ENCODE results near the gene TRIM24. TPM values are rescaled to one million over a fixed set of nuclear protein-coding genes. Genes with fewer than 3 reads are reported as not detected.

The TRIM24 gene
- total RNA-seq, 2 experiments from 2014 or later: 14.1 to 16.0 TPM

GRCh38 chr7:138510003-138510402 lies 49.9 kb downstream of the TRIM24 start:
- H3K9me3 ChIP-seq (ENCODE audit: control insufficient read depth in 1 of 2, insufficient read depth in 1 of 2, low read length in 2 of 2): peaks cover 0 to 8% of the 10 kb centered on the region in 2 experiments
- intact Hi-C loops (cut with DNase I, micrococcal nuclease): no loop called here
- Mint-ChIP-seq H3K4me1 (ENCODE audit: low read depth) (peaks cover 40% of the 10 kb centered on the region), H3K4me3 (no peak overlapping the region), H3K9me3 (peaks cover 6% of the 10 kb centered on the region), H3K36me3 (ENCODE audit: low read depth) (peaks cover 91% of the 10 kb centered on the region), H3K27ac (no peak overlapping the region), H3K27me3 (no peaks in the 10 kb centered on the region)
- peaks cover 33% of the 10 kb centered on the region for H3K36me3 ChIP-seq (ENCODE audit: insufficient read depth, low read length)
- DNase-seq (no peak), ATAC-seq (ENCODE audit: poor library complexity) (no peak)
- no peaks in the 10 kb centered on the region for H3K4me1 ChIP-seq (ENCODE audit: insufficient read depth, low read length)
- H3K27ac ChIP-seq (ENCODE audit: low read depth in 1 of 2, low read length in 2 of 2): no peak overlapping the region
- ChIA-PET POLR2A (no interaction called here), CTCF (no interaction called here)
- no peak overlapping the region for H3K4me3 ChIP-seq (ENCODE audit: low read length)
- no peak for TF ChIP-seq CTCF (IDR thresholded peaks at IDR 0.05)
- H3K27me3 ChIP-seq (ENCODE audit: control insufficient read depth in 1 of 2, insufficient read depth in 2 of 2, low read length in 2 of 2): no peaks in the 10 kb centered on the region

- DNase-seq (no peak), ATAC-seq (ENCODE audit: poor library complexity) (no peak)
- Mint-ChIP-seq H3K27ac (no peak overlapping the region), H3K27me3 (no peaks in the 10 kb centered on the region), H3K4me1 (ENCODE audit: low read depth) (peaks cover 20% of the 10 kb centered on the region), H3K9me3 (peaks cover 6% of the 10 kb centered on the region), H3K4me3 (no peak overlapping the region), H3K36me3 (ENCODE audit: low read depth) (peaks cover 91% of the 10 kb centered on the region)
- Histone ChIP-seq H3K4me1 (ENCODE audit: insufficient read depth, low read length) (no peaks in the 10 kb centered on the region), H3K27me3 (ENCODE audit: control insufficient read depth in 1 of 2, insufficient read depth in 2 of 2, low read length in 2 of 2) (no peaks in the 10 kb centered on the region), H3K36me3 (ENCODE audit: insufficient read depth, low read length) (peaks cover 36% of the 10 kb centered on the region), H3K4me3 (ENCODE audit: low read length) (no peak overlapping the region), H3K27ac (ENCODE audit: low read depth in 1 of 2, low read length in 2 of 2) (no peak overlapping the region), H3K9me3 (ENCODE audit: control insufficient read depth in 1 of 2, insufficient read depth in 1 of 2, low read length in 2 of 2) (peaks cover 0 to 11% of the 10 kb centered on the region in 2 experiments)
- no peak for TF ChIP-seq CTCF (IDR thresholded peaks at IDR 0.05)
- ChIA-PET CTCF (no interaction called here), POLR2A (no interaction called here)
- intact Hi-C loops (cut with DNase I, micrococcal nuclease): no loop called here
Measured at GRCh38 chr7:138512092-138512858, 52.2 kb downstream of the TRIM24 start.

GRCh38 chr7:138512885-138513284 lies 52.8 kb downstream of the TRIM24 start:
- Histone ChIP-seq H3K27ac (ENCODE audit: low read depth in 1 of 2, low read length in 2 of 2) (no peak overlapping the region), H3K4me3 (ENCODE audit: low read length) (no peak overlapping the region), H3K4me1 (ENCODE audit: insufficient read depth, low read length) (no peaks in the 10 kb centered on the region), H3K36me3 (ENCODE audit: insufficient read depth, low read length) (peaks cover 41% of the 10 kb centered on the region), H3K27me3 (ENCODE audit: control insufficient read depth in 1 of 2, insufficient read depth in 2 of 2, low read length in 2 of 2) (no peaks in the 10 kb centered on the region), H3K9me3 (ENCODE audit: control insufficient read depth in 1 of 2, insufficient read depth in 1 of 2, low read length in 2 of 2) (peaks cover 0 to 11% of the 10 kb centered on the region in 2 experiments)
- Mint-ChIP-seq H3K27ac (no peak overlapping the region), H3K4me3 (no peak overlapping the region), H3K4me1 (ENCODE audit: low read depth) (peaks cover 19% of the 10 kb centered on the region), H3K27me3 (no peaks in the 10 kb centered on the region), H3K36me3 (ENCODE audit: low read depth) (peaks cover 95% of the 10 kb centered on the region), H3K9me3 (peaks cover 6% of the 10 kb centered on the region)
- CTCF ChIA-PET: no interaction called here
- intact Hi-C loops (cut with DNase I, micrococcal nuclease): no loop called here
- TF ChIP-seq CTCF (IDR thresholded peaks at IDR 0.05): no peak
- DNase-seq (no peak), ATAC-seq (ENCODE audit: poor library complexity) (no peak)
- POLR2A ChIA-PET: no interaction called here
